NCI-H2029 treated with DMSO at 0.1 percent for 48 hours (cell line): ENCODE data around the gene TRPM4.
"Not testable (repeated sequence)": the region's sequence is repeated elsewhere in the genome, so short reads cannot be mapped to it uniquely, and the experiment has no call there.

Source experiments
- DNase-seq: peaks from one replicate; lab custom pipeline; 2025; lab: John Stamatoyannopoulos, UW

Gene TRPM4

GRCh38 chr19:49127225-49127624 is 30.4 kb upstream of the TRPM4 start:
- DNase-seq = not testable (repeated sequence)

- DNase-seq = peak; percentile 81
Measured at GRCh38 chr19:49127674-49128544, 29.7 kb upstream of the TRPM4 start.

- DNase-seq = no peak
Measured at GRCh38 chr19:49128545-49129237, 28.9 kb upstream of the TRPM4 start.

- no peak for DNase-seq
Measured at GRCh38 chr19:49129238-49129583, 28.4 kb upstream of the TRPM4 start.

- DNase-seq = no peak
Measured at GRCh38 chr19:49130325-49130724, 27.3 kb upstream of the TRPM4 start.

GRCh38 chr19:49132974-49133609 is 24.5 kb upstream of the TRPM4 start:
- DNase-seq = no peak

GRCh38 chr19:49133621-49134454 is 23.8 kb upstream of the TRPM4 start:
- no peak for DNase-seq

- no peak for DNase-seq
Measured at GRCh38 chr19:49135686-49136085, 21.9 kb upstream of the TRPM4 start.

- DNase-seq = no peak
Measured at GRCh38 chr19:49136771-49137171, 20.8 kb upstream of the TRPM4 start.

GRCh38 chr19:49140951-49141350 is 16.6 kb upstream of the TRPM4 start:
- no peak for DNase-seq

- no peak for DNase-seq
Measured at GRCh38 chr19:49141352-49141751, 16.2 kb upstream of the TRPM4 start.

GRCh38 chr19:49142866-49143335 is 14.7 kb upstream of the TRPM4 start:
- peak; percentile 70 for DNase-seq

GRCh38 chr19:49145573-49146407 is 11.8 kb upstream of the TRPM4 start:
- DNase-seq = peak; percentile 32

GRCh38 chr19:49146408-49146770 is 11.2 kb upstream of the TRPM4 start:
- not testable (repeated sequence) for DNase-seq

GRCh38 chr19:49148044-49148682 is 9.4 kb upstream of the TRPM4 start:
- DNase-seq = no peak

GRCh38 chr19:49148784-49149651 is 8.6 kb upstream of the TRPM4 start:
- DNase-seq = peak; percentile 88

- peak; percentile 41 for DNase-seq
Measured at GRCh38 chr19:49149652-49150105, 7.9 kb upstream of the TRPM4 start.

- peak; percentile 80 for DNase-seq
Measured at GRCh38 chr19:49150106-49150943, 7.3 kb upstream of the TRPM4 start.

GRCh38 chr19:49150944-49151243 is 6.7 kb upstream of the TRPM4 start:
- no peak for DNase-seq
